HEK293 (cell line): ENCODE measurements around the gene PTPRCAP.

Source experiments
- GLI4 ChIP-seq: fragments of 450-650 bp; formaldehyde crosslinking; IDR thresholded peaks from 2 replicates; pipeline ENCODE4 v1.5.1; 2016; ENCODE audit warnings: missing biosample characterization, missing genetic modification characterization
- HOXA7 ChIP-seq: sonication (generic); formaldehyde crosslinking; IDR thresholded peaks from 2 replicates; pipeline ENCODE4 v1.8.1; 2022; ENCODE audit warnings: missing genetic modification reagents, borderline replicate concordance
- HOXC10 ChIP-seq: sonication (generic); formaldehyde crosslinking; IDR thresholded peaks from 2 replicates; pipeline ENCODE4 v1.8.1; 2023; ENCODE audit warnings: mild to moderate bottlenecking, missing genetic modification reagents
- IKZF3 ChIP-seq: fragments of 450-650 bp; IDR thresholded peaks from 2 replicates; pipeline ENCODE4 v1.5.0; 2018; ENCODE audit warnings: missing biosample characterization, mild to moderate bottlenecking, missing genetic modification characterization, moderate library complexity
- KLF7 ChIP-seq: fragments of 450-650 bp; formaldehyde crosslinking; IDR thresholded peaks from 2 replicates; pipeline ENCODE4 v1.5.1; 2016; ENCODE audit warnings: missing biosample characterization, missing genetic modification characterization, borderline replicate concordance
- MZF1 ChIP-seq: fragments of 450-650 bp; formaldehyde crosslinking; IDR thresholded peaks from 2 replicates; pipeline ENCODE4 v1.5.1; 2017; ENCODE audit warnings: missing biosample characterization, missing genetic modification characterization, borderline replicate concordance
- PRDM2 ChIP-seq: fragments of 450-650 bp; formaldehyde crosslinking; IDR thresholded peaks from 2 replicates; pipeline ENCODE4 v1.5.1; 2016; ENCODE audit warnings: missing biosample characterization, missing genetic modification characterization, borderline replicate concordance
- SALL2 ChIP-seq: fragments of 450-650 bp; formaldehyde crosslinking; IDR thresholded peaks from 2 replicates; pipeline ENCODE4 v1.5.0; 2017; ENCODE audit warnings: missing biosample characterization, mild to moderate bottlenecking, missing genetic modification characterization, borderline replicate concordance
- SETDB1 ChIP-seq: IDR thresholded peaks from one replicate; pipeline ENCODE4 v1.6.1; 2017; ENCODE audit warnings: mild to moderate bottlenecking, low read length, moderate library complexity, mixed read lengths; ENCODE audit not compliant: insufficient read length
- TCF7L2 ChIP-seq: IDR thresholded peaks from 2 replicates; pipeline ENCODE4 v1.6.1; 2011; ENCODE audit warnings: low read depth, mild to moderate bottlenecking, inconsistent platforms, low read length, moderate library complexity, borderline replicate concordance
- YY1 ChIP-seq: fragments of 450-650 bp; formaldehyde crosslinking; IDR thresholded peaks from 2 replicates; pipeline ENCODE4 v1.5.1; 2018; ENCODE audit warnings: missing biosample characterization, missing genetic modification characterization
- ZBTB44 ChIP-seq: fragments of 450-650 bp; IDR thresholded peaks from 2 replicates; pipeline ENCODE4 v1.5.1; 2018; ENCODE audit warnings: missing biosample characterization, mild to moderate bottlenecking, missing genetic modification characterization
- ZFP69B ChIP-seq: fragments of 450-650 bp; formaldehyde crosslinking; IDR thresholded peaks from 2 replicates; pipeline ENCODE4 v1.5.1; 2016; ENCODE audit warnings: missing biosample characterization, missing genetic modification characterization
- ZNF146 ChIP-seq: fragments of 450-650 bp; formaldehyde crosslinking; IDR thresholded peaks from 2 replicates; pipeline ENCODE4 v1.5.1; 2016; ENCODE audit warnings: missing biosample characterization, missing genetic modification characterization
- ZNF221 ChIP-seq: fragments of 450-650 bp; formaldehyde crosslinking; IDR thresholded peaks from 2 replicates; pipeline ENCODE4 v1.5.1; 2017; ENCODE audit warnings: missing biosample characterization, missing genetic modification characterization, borderline replicate concordance
- ZNF239 ChIP-seq: fragments of 450-650 bp; formaldehyde crosslinking; IDR thresholded peaks from 2 replicates; pipeline ENCODE4 v1.5.1; 2016; ENCODE audit warnings: missing biosample characterization, missing genetic modification characterization
- ZNF280D ChIP-seq: fragments of 450-650 bp; formaldehyde crosslinking; IDR thresholded peaks from 2 replicates; pipeline ENCODE4 v1.5.1; 2016; ENCODE audit warnings: missing biosample characterization, missing genetic modification characterization
- ZNF292 ChIP-seq: fragments of 450-650 bp; formaldehyde crosslinking; IDR thresholded peaks from 2 replicates; pipeline ENCODE4 v1.5.1; 2016; ENCODE audit warnings: low read depth, missing biosample characterization, missing genetic modification characterization, borderline replicate concordance
- ZNF529 ChIP-seq: fragments of 450-650 bp; formaldehyde crosslinking; IDR thresholded peaks from 2 replicates; pipeline ENCODE4 v1.5.1; 2017; ENCODE audit warnings: missing genetic modification characterization, missing biosample characterization; ENCODE audit not compliant: insufficient replicate concordance
- ZNF692 ChIP-seq: fragments of 450-650 bp; formaldehyde crosslinking; IDR thresholded peaks from 2 replicates; pipeline ENCODE4 v1.5.1; 2016; ENCODE audit warnings: missing biosample characterization, missing genetic modification characterization
- ZNF701 ChIP-seq: fragments of 450-650 bp; formaldehyde crosslinking; IDR thresholded peaks from 2 replicates; pipeline ENCODE4 v1.5.1; 2016; ENCODE audit warnings: missing biosample characterization, missing genetic modification characterization
- ZNF791 ChIP-seq: fragments of 450-650 bp; formaldehyde crosslinking; IDR thresholded peaks from 2 replicates; pipeline ENCODE4 v1.5.1; 2016; ENCODE audit warnings: missing biosample characterization, missing genetic modification characterization
- ZNF792 ChIP-seq: fragments of 450-650 bp; formaldehyde crosslinking; IDR thresholded peaks from 2 replicates; pipeline ENCODE4 v1.5.1; 2016; ENCODE audit warnings: missing biosample characterization, missing genetic modification characterization
- ZNF830 ChIP-seq: fragments of 450-650 bp; IDR thresholded peaks from 2 replicates; pipeline ENCODE4 v1.5.0; 2018; ENCODE audit warnings: missing biosample characterization, missing genetic modification characterization, low read depth, mild to moderate bottlenecking, moderate library complexity
- ZNF843 ChIP-seq: fragments of 450-650 bp; formaldehyde crosslinking; IDR thresholded peaks from 2 replicates; pipeline ENCODE4 v1.5.1; 2016; ENCODE audit warnings: missing biosample characterization, missing genetic modification characterization

The PTPRCAP gene

GRCh38 chr11:67391304-67392182 is 45.9 kb downstream of the PTPRCAP start, which contains the start of gene RAD9A (continued):
- no peak for TF ChIP-seq ZNF280D (tag by site-specific recombination)
- TF ChIP-seq HOXA7 (CRISPR knock-in tag), result no peak
- TF ChIP-seq ZNF146, result no peak
- TF ChIP-seq PRDM2, result no peak
- no peak for TF ChIP-seq ZNF830
- TF ChIP-seq SETDB1, result no peak
- TF ChIP-seq GLI4 (tag by site-specific recombination), result no peak
- TF ChIP-seq ZNF692 (tag by site-specific recombination), result peak; percentile 49; the same call in 1 of the 2 replicates
- TF ChIP-seq SALL2 (tag by site-specific recombination), result no peak
- no peak for TF ChIP-seq IKZF3
- TF ChIP-seq ZNF701 (tag by site-specific recombination), result no peak
- no peak for TF ChIP-seq ZNF221 (tag by site-specific recombination)
- TF ChIP-seq HOXC10 (CRISPR knock-in tag), result no peak
- TF ChIP-seq ZNF792 (tag by site-specific recombination), result no peak
- peak; percentile 54; the same call in 1 of the 2 replicates for TF ChIP-seq ZNF843
- TF ChIP-seq TCF7L2, result no peak
- TF ChIP-seq KLF7, result no peak; the same call in 1 of the 2 replicates
- no peak for TF ChIP-seq MZF1 (tag by site-specific recombination)
- no peak for TF ChIP-seq YY1 (tag by site-specific recombination)
- TF ChIP-seq ZBTB44 (tag by site-specific recombination), result no peak
- TF ChIP-seq ZNF529 (tag by site-specific recombination), result no peak
- no peak for TF ChIP-seq ZNF791
- TF ChIP-seq ZFP69B (tag by site-specific recombination), result no peak
- 0 out of 2 replicates have a peak, but pooled peaks have one; percentile 10 for TF ChIP-seq ZNF292 (tag by site-specific recombination)
- TF ChIP-seq ZNF239 (tag by site-specific recombination), result no peak
